GM19468 (cell line): ENCODE results near the gene LRRC31.

Source experiments
- ATAC-seq: cut with Tn5 transposase; IDR thresholded peaks from one replicate; pipeline ENCODE4 v1.9.1; 2021; ENCODE audit warnings: mild to moderate bottlenecking, moderate library complexity, moderate number of reproducible peaks; ENCODE audit not compliant: unreplicated experiment; ENCODE audit errors: extremely low read depth

LRRC31 gene

DNA sequence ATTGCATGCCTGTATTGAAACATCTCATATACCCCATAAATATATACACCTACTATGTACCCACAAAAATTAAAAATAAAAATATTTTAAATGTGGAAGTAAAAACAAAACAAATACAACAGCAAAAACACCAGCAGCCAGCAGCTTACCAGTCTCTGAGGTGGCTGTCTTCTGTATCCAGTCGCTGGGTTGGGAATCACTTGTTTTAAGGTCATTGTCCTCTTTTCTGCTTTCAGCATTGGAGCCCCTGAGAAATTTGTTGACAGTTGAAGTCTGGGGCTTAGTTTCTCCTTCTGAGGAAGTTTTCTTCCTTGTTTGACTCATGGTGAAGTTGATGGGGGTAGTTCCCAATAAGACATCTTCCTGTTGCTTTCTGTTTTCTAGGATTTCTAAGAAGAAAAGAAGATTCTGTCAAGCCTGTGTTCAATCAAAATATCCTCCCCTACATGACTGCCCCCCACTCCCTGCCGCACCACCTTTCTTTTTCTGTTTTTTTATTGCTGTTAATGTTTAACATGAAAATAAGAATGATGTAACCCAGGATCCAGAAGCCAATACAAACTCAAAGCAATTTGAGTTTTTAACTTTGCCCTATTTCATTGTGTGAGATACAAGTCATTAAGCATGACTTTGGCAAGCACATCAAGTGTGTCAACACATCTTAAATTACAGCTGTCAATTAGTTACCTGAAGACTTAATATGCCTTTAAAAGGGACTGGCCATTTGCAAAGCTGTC is at the start of gene LRRC31:
LRRC31 (minus strand) TSS at position 452 of the 737 bp plus-strand sequence; CDS start at position 324, 128 bp downstream.
- ATAC-seq = no peak

- no peak for ATAC-seq
Measured at GRCh38 chr3:169914321-169914720, 44.6 kb upstream of the LRRC31 start.

DNA sequence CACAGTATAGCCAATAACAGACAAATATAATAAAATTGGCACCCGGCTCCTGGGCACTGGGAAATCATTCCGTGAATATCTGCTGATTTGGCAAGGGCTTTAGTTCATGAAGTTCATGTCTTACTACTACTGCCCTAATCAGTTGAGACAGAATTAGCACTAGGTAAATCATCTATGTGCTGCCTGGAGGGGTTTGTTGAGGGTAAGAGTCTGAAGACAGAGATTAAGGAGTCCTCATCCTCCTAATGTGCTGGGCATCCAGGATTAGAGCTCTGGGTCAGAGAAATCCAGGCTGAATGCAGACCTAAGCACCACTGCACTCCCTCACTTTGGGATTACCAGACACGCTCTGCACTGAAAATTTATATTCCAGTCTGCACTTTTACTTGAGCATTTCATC is 43.6 kb upstream of the LRRC31 start:
- no peak for ATAC-seq

GRCh38 chr3:169911272-169911671 is 41.5 kb upstream of the LRRC31 start, which contains the start of gene SAMD7:
SAMD7 (plus strand) TSS chr3:169911572; CDS start chr3:169919499, 7,927 bp downstream.
- no peak for ATAC-seq

DNA sequence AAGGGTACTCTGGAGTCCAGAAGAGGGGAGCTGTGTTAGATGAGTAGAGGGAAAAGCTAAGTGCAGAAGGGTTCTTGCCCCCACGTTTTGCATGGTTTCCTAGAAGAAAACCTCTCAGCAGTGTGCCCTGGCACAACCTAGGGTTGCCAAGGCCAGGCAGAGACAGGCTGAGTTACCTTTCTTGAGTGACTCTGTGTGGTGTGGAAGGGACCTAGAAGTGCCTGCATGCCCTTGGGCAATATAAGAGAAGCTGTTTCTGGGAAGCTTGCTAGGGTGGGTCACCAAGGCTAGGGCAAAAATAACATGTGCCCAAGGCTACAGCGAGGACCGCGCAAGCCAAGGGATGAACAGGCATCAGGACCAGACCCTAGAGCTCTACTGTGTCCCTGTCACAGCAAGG is 38.2 kb upstream of the LRRC31 start:
- ATAC-seq = no peak

DNA sequence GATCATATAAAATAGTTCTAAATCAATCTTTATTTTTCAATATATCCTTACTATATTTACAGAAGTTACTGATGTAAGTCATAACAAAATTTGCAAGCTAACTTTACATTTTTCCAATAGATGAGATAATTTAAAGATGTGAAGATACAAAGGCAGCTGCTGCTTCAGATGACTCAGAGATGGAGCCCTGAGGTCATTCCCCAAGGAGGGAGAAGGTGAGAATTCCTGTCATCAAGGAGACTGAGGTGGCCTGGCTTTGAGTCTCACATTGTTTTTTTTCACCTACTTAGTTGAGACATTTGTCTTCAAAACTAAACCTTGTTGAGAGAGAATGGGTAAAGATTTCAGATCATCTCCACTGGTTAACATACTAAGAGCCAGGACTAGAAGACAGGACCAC is 37.7 kb upstream of the LRRC31 start:
- ATAC-seq = no peak

- no peak for ATAC-seq
Measured at GRCh38 chr3:169905404-169905803, 35.7 kb upstream of the LRRC31 start.

DNA sequence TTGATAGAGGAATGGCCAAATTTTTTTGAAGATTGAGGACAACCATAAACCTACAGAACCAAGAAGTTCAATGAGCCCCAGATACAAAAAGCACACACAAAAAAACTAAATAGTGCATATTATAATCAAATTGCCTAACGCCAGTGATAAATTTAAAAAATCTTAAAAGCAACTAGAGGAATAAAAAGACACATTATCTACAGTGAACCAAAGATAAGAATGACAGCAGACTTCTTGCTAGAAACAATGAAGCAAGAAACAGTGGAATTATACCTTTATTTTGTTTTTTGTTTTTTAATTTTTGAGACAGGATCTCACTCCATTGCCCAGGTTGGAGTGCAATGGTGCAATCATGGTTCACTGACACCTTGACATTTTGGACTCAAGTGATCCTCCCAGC is 31.7 kb upstream of the LRRC31 start:
- no peak for ATAC-seq

- ATAC-seq = no peak
Measured at GRCh38 chr3:169897284-169897683, 27.5 kb upstream of the LRRC31 start.

GRCh38 chr3:169895072-169895471 is 25.3 kb upstream of the LRRC31 start:
- no peak for ATAC-seq

- no peak for ATAC-seq
Measured at GRCh38 chr3:169894110-169894509, 24.4 kb upstream of the LRRC31 start.

- ATAC-seq = no peak
Measured at GRCh38 chr3:169891886-169892285, 22.2 kb upstream of the LRRC31 start.

- no peak for ATAC-seq
Measured at GRCh38 chr3:169886671-169887070, 16.9 kb upstream of the LRRC31 start.

GRCh38 chr3:169880576-169881250 is 11.0 kb upstream of the LRRC31 start:
- no peak for ATAC-seq

DNA sequence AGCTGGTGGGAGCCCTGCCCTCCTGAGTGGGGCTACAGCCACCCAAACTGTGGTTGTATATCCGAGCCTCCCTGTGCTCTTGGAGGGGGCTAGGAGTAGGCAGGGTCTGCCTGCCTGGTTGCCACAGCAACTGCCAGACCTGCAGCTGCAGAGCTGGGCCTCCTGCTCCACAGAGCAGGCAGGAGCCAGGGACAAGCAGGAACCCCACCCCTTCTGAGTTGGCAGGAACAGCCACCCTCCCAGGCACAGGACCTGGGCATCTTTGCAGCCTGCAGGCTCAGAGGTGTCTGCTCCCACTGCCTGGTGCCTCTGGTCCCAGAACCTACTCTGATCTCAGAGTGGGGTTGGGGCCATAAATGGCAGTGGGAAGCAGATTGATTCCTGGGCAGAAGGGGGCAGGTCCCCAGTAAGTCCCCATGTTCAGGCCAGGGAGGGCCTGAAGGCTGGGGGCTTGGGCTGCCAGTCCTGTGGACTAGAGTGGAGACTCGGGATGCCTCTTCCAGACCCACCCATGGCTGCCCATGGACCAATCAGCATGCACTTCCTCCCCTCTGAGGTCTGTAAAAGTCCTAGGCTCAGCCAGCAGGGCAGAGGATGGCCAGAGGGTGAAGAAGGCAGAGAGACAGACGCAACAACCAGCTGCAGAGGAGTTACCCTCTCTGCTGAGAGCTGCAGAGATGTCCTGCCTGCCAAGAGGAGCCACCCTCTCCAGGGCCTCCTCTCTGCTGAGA is 10.3 kb upstream of the LRRC31 start:
- no peak for ATAC-seq

- no peak for ATAC-seq
Measured at GRCh38 chr3:169879013-169879557, 9.3 kb upstream of the LRRC31 start.

DNA sequence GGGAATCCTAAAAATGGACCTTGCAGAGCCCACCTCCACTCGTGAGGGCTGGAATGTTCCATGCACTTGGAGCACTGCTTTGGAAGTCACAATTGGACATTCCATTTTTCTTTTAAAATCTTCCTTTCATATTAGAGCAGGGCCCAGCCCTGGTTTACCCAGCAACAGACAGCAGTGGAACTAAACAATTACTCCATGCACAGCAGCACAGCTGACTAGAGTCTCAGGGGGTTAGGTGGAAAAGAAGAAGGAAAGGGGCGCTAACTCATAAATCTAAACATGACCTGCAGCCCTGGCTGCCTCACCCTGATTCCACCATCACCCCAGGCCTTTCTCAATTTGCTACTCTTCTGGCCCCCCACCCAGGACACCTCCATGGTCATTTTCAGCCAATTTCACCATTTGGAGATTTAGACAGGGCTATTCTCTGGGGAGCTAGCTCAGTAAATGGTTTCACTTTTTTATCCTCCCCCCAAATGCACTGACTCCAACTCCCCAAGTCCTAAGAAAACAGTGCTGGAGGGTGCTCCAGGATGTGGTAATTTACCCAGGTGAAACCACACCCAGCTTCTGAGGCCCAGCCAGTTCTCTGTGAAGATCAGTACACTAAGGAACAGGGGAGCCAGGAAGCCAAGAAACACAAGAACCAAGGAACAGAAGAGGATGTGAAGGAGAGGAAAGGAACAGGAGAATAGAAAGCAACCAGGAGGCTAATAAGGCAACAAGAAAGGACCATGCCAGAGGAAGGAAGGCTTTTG is 1.6 kb upstream of the LRRC31 start:
- ATAC-seq = no peak

- ATAC-seq = no peak
Measured at GRCh38 chr3:169868369-169868768, 1.4 kb downstream of the LRRC31 start.

DNA sequence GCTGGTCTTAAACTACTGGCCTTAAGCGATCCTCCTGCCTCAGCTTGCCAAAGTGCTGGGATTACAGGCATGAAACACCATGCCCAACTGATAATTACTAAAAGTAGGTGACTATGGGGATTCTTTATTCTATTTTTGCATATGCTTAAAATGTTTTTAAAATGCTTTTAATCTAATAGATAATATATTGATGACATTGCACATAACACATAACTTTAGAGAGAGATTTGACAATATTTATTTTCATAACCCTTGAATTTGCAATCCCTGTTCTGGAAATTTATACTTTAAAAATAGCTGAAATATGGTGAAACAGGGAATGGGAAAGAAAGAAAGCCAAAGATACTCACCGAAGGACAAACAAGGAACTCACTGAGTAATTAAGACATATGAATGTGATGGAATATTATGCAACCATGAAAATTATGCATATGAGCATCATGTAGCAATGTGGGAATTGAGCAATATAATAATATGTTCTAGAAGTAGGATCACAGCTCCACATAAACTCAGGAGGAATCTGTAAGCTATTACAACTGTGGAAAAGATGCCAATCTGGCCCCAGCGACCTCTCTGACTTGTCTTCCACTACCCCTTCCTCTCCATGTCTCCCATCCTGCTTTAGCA is 2.0 kb downstream of the LRRC31 start:
- no peak for ATAC-seq
